OCI-LY7 (cell line): Measurements from ENCODE around the gene PKLR. TPM values are rescaled to one million over a fixed set of nuclear protein-coding genes. Genes with fewer than 3 reads are reported as not detected.

Experiments
- BruUV-seq: library from RNA; stranded (reverse); fragments of 400-500 nt; replicated peaks from 2 replicates; lab custom pipeline; 2021; lab: Mats Ljungman, UMichigan
- CTCF ChIA-PET: fragments of 300-600 bp; sonication (Branson Sonifier 250); formaldehyde crosslinking; loops from one replicate; lab custom pipeline; 2022; ENCODE audit warnings: antibody characterized with exemption; ENCODE audit not compliant: unreplicated experiment; lab: Charles Lee
- POLR2A ChIA-PET: fragments of 300-600 bp; sonication (Branson Sonifier 250); formaldehyde crosslinking; loops from one replicate; lab custom pipeline; 2022; ENCODE audit warnings: antibody characterized with exemption; lab: Charles Lee
- DNase-seq: peaks from one replicate; pipeline ENCODE4 v3.0.0-alpha.2; 2015; ENCODE audit warnings: low spot score
- H2AFZ ChIP-seq: fragments of 200-600 bp; sonication (generic), shearing (Covaris generic); 2 replicates; pipeline ENCODE4 v1.6.1; 2014; ENCODE audit warnings: mild to moderate bottlenecking, antibody characterized with exemption, low read length, moderate library complexity
- H3K27ac ChIP-seq: fragments of 200-600 bp; sonication (generic); 2 replicates; pipeline ENCODE4 v1.5.1; 2014; ENCODE audit warnings: mixed run types, low read depth, mild to moderate bottlenecking, moderate library complexity, low read length, inconsistent platforms; ENCODE audit not compliant: poor library complexity, severe bottlenecking
- H3K36me3 ChIP-seq: fragments of 200-600 bp; sonication (generic); 2 replicates; pipeline ENCODE4 v1.6.1; 2014; ENCODE audit warnings: mild to moderate bottlenecking, antibody characterized with exemption, low read length, moderate library complexity, mixed read lengths; ENCODE audit not compliant: insufficient read depth
- H3K4me1 ChIP-seq: fragments of 200-600 bp; sonication (generic); 2 replicates; pipeline ENCODE4 v1.5.1; 2014; ENCODE audit warnings: mild to moderate bottlenecking, low read length; ENCODE audit not compliant: insufficient read depth, poor library complexity, severe bottlenecking
- H3K4me2 ChIP-seq: fragments of 200-600 bp; sonication (generic); 2 replicates; pipeline ENCODE4 v1.6.1; 2014; ENCODE audit warnings: mild to moderate bottlenecking, low read length
- H3K4me3 ChIP-seq: fragments of 200-600 bp; sonication (generic); 2 replicates; pipeline ENCODE4 v1.5.1; 2014; ENCODE audit warnings: mild to moderate bottlenecking, low read depth, low read length; ENCODE audit not compliant: poor library complexity, severe bottlenecking
- H3K79me2 ChIP-seq: fragments of 200-600 bp; sonication (generic); 2 replicates; pipeline ENCODE4 v1.6.1; 2016; ENCODE audit warnings: low read depth, mild to moderate bottlenecking, low read length, moderate library complexity, mixed read lengths; ENCODE audit not compliant: insufficient read depth
- H3K9me2 ChIP-seq: fragments of 200-600 bp; sonication (generic); 2 replicates; pipeline ENCODE4 v1.6.1; 2016; ENCODE audit warnings: mild to moderate bottlenecking, low read length, mixed read lengths; ENCODE audit not compliant: insufficient read depth
- H3K9me3 ChIP-seq: fragments of 200-600 bp; sonication (generic); 2 replicates; pipeline ENCODE4 v1.6.1; 2014; ENCODE audit warnings: mild to moderate bottlenecking, mixed run types, low read length, mixed read lengths
- H4K20me1 ChIP-seq: fragments of 200-600 bp; sonication (generic); 2 replicates; pipeline ENCODE4 v1.6.1; 2014; ENCODE audit warnings: mild to moderate bottlenecking, antibody characterized with exemption, low read length, moderate library complexity, mixed read lengths; ENCODE audit not compliant: insufficient read depth
- EZH2phosphoT487 ChIP-seq: fragments of 200-600 bp; sonication (generic); IDR thresholded peaks from 2 replicates; pipeline ENCODE4 v1.6.1; 2018; ENCODE audit warnings: low read depth, borderline replicate concordance, mild to moderate bottlenecking, mixed run types, antibody characterized with exemption, low read length, moderate library complexity, mixed read lengths
- intact Hi-C: fragments of 100-400 bp; cut with micrococcal nuclease; formaldehyde crosslinking; loops from one replicate; pipeline ENCODE4 v1.10.0; 2022; ENCODE audit not compliant: unreplicated experiment
- total RNA-seq, 2 experiments: library from RNA; depleted of rRNA in 1 of 2; stranded (reverse); fragments of >200 nt in 1 of 2; shearing (Covaris generic) in 1 of 2; gene quantifications; 2 replicates each; pipeline ENCODE4 v1.2.3, GENCODE V29; 2014 to 2022
- TF ChIP-seq, protein P1 (sequence below): fragments of 200-600 bp; sonication (generic); conservative IDR thresholded peaks from 2 replicates; pipeline ENCODE4 v1.5.1; 2014; ENCODE audit warnings: mild to moderate bottlenecking, antibody characterized with exemption, low read length, moderate library complexity, mixed read lengths

PKLR gene
- total RNA-seq, 2 experiments from 2014 or later: 0.19 to 0.51 TPM

DNA sequence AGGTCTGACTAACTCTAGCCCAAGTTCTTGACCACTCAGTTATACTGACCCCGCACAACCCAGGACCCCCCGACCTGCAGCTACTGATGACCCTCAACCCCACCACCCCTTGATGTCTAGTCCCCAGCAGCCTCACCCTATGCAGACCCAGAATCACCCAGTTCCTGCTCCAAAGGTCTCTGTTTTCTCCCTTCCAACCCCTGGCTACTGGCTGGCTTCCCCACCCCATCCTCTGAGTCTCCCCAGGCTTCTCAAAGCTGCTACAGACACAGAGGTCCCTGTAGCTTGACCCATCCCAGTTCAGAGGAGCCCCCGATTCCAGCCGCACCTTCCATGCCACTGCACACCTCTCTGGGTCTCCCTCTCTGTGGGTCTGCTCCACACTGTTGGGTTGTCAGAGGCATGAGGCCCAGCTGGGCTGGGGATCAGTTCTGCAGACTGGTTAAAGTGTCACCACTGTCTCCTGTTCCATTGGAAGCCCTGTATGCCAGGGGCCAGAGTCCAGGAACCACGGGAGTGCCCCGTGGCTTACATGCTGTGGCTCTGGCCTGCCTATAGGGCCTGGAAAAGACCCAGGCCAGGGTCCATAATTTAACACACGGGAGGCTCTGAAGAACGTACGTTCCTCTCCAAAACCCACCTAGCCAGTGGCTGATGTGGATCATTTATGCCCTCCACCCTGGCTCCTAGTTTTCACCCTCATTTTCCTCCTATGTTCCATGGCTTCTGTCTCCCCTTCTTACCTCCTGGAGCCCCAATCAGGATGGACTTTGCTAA lies 497 bp downstream of the PKLR start:
- TF ChIP-seq, protein P1, sequence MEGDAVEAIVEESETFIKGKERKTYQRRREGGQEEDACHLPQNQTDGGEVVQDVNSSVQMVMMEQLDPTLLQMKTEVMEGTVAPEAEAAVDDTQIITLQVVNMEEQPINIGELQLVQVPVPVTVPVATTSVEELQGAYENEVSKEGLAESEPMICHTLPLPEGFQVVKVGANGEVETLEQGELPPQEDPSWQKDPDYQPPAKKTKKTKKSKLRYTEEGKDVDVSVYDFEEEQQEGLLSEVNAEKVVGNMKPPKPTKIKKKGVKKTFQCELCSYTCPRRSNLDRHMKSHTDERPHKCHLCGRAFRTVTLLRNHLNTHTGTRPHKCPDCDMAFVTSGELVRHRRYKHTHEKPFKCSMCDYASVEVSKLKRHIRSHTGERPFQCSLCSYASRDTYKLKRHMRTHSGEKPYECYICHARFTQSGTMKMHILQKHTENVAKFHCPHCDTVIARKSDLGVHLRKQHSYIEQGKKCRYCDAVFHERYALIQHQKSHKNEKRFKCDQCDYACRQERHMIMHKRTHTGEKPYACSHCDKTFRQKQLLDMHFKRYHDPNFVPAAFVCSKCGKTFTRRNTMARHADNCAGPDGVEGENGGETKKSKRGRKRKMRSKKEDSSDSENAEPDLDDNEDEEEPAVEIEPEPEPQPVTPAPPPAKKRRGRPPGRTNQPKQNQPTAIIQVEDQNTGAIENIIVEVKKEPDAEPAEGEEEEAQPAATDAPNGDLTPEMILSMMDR: no peak
- TF ChIP-seq EZH2phosphoT487: no peak
- H3K36me3 ChIP-seq: no peaks in the 10 kb centered on the region
- intact Hi-C loops: no loop called here
- CTCF ChIA-PET: no interaction called here
- H2AFZ ChIP-seq: no peak overlapping the region
- no peaks in the 10 kb centered on the region for H3K9me3 ChIP-seq
- peaks cover 22% of the 10 kb centered on the region for H3K4me1 ChIP-seq
- H3K27ac ChIP-seq: no peak overlapping the region
- H4K20me1 ChIP-seq: no peaks in the 10 kb centered on the region
- no peak for DNase-seq
- no TSS peak for BruUV-seq
- no peaks in the 10 kb centered on the region for H3K79me2 ChIP-seq
- H3K9me2 ChIP-seq: no peaks in the 10 kb centered on the region
- H3K4me3 ChIP-seq: no peak overlapping the region
- POLR2A ChIA-PET: interaction anchor here (0.5 kb wide), 1 partner anchor 265 kb away, joined by 3 read pairs; no protein-coding TSS in a partner anchor
- no peak overlapping the region for H3K4me2 ChIP-seq

DNA sequence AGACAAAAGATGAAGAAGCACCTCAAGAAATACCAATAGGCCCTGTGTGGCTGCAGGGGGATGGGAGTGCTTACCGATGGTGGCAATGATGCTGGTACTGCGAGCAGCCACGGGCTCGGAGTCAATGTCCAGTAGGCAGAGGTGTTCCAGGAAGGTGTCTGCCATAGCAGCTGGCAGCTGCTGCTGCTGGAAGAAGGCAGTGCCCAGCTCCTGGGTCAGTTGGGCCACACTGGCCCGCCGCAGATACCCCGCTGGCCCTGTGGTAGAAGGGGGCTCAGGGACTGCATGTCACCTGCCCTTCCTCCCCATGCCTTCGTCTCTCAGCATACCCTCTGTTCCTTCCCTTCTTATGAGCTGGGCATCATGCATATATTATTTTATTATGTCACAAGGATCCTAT lies 1.2 kb downstream of the PKLR start:
- Histone ChIP-seq H3K36me3 (no peaks in the 10 kb centered on the region), H3K9me3 (no peaks in the 10 kb centered on the region), H4K20me1 (no peaks in the 10 kb centered on the region), H3K4me3 (no peak overlapping the region), H3K4me2 (no peak overlapping the region), H3K27ac (no peak overlapping the region), H2AFZ (no peak overlapping the region), H3K9me2 (no peaks in the 10 kb centered on the region), H3K79me2 (no peaks in the 10 kb centered on the region), H3K4me1 (peaks cover 17% of the 10 kb centered on the region)
- DNase-seq: no peak
- CTCF ChIA-PET: no interaction called here
- POLR2A ChIA-PET: interaction anchor here (0.5 kb wide), 1 partner anchor 266 kb away, joined by 3 read pairs; no protein-coding TSS in a partner anchor
- intact Hi-C loops: no loop called here
- TF ChIP-seq EZH2phosphoT487: no peak
- TF ChIP-seq, protein P1: no peak
- BruUV-seq: no TSS peak

DNA sequence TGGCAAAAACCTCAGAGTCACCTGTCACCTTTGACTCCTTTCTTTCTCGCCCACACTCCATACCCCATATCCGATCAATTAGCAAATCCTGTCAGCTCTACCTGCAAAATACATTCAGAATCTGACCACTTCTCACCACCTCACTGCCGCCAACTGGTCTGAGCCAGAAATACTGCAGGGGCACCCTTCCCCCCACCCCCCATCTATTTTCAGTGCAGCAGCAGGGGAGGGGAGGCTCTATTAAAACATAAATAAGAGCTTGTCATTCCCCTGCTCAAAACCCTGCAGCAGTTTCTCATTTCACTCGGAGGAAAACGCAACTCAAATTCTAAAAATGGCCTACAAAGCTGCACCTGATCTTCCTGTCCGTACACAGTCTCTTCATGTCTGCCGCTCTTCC lies 3.9 kb downstream of the PKLR start:
- Histone ChIP-seq H3K36me3 (no peaks in the 10 kb centered on the region), H3K79me2 (no peaks in the 10 kb centered on the region), H3K9me2 (no peaks in the 10 kb centered on the region), H3K27ac (peak overlapping the region; percentile 57), H3K9me3 (no peaks in the 10 kb centered on the region), H3K4me1 (peaks cover 17% of the 10 kb centered on the region), H4K20me1 (no peaks in the 10 kb centered on the region), H2AFZ (peak overlapping the region; percentile 57), H3K4me3 (peak overlapping the region; percentile 27), H3K4me2 (peak overlapping the region; percentile 57)
- ChIA-PET CTCF (interaction anchor here (0.6 to 1.0 kb wide), 4 partner anchors 20 to 851 kb away, joined by 3 to 4 read pairs (median 3); partner anchors contain the start of gene HCN3), POLR2A (interaction anchor here (0.7 to 1.3 kb wide), 6 partner anchors 11 to 228 kb away, joined by 3 to 10 read pairs (median 4); partner anchors contain the start of genes CLK2 and FDPS)
- no TSS peak for BruUV-seq
- no peak for TF ChIP-seq EZH2phosphoT487
- TF ChIP-seq, protein P1: peak; percentile 64; the same call in 1 of the 2 replicates
- intact Hi-C loops: no loop called here
- peak; percentile 57 for DNase-seq
